Activated T-cell treated with anti-CD3 and anti-CD28 coated beads for 1 hour (primary cell): ENCODE results near the gene HSD3B2.

Experiments
- DNase-seq: peaks from one replicate; pipeline ENCODE4 v3.0.0-alpha.2; 2020; ENCODE audit warnings: low read depth

The HSD3B2 gene

GRCh38 chr1:119463569-119463968 is 48.6 kb downstream of the HSD3B2 start:
- no peak for DNase-seq

- DNase-seq, result no peak
Observed at GRCh38 chr1:119466445-119466844, 51.5 kb downstream of the HSD3B2 start.

- DNase-seq, result no peak
Observed at GRCh38 chr1:119467219-119467618, 52.3 kb downstream of the HSD3B2 start.

- no peak for DNase-seq
Observed at GRCh38 chr1:119467857-119468668, 53.1 kb downstream of the HSD3B2 start.

GRCh38 chr1:119469741-119470140 is 54.8 kb downstream of the HSD3B2 start:
- DNase-seq, result no peak

GRCh38 chr1:119470377-119470776 is 55.4 kb downstream of the HSD3B2 start:
- no peak for DNase-seq

GRCh38 chr1:119470958-119471357 is 56.0 kb downstream of the HSD3B2 start:
- DNase-seq, result no peak

- DNase-seq, result no peak
Observed at GRCh38 chr1:119471566-119471965, 56.6 kb downstream of the HSD3B2 start.

GRCh38 chr1:119472080-119472818 is 57.3 kb downstream of the HSD3B2 start:
- no peak for DNase-seq
